ENCODE results near the gene BCAS3.

DNA sequence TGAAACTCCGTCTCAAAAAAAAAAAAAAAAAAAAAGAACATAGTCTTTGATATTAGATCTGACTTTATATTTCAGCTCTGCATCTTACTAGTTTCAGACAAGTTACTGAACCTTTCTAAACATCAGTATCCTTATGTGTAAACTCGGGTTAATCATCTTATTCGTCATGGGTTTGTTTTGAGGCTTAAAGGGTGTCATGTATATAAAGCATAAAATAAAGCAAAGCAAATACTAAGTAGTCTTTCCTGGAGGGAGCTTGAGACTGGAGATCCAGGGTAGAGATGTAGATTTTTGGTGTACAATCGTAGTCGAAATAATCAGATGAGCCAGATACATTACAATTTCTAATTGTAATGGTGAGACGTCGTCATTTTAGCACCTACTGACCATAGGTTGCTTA lies 7.8 kb downstream of the BCAS3 start:
- no peak for TF ChIP-seq POLR2A (IDR thresholded peaks at IDR 0.05)
- TF ChIP-seq, protein P1, sequence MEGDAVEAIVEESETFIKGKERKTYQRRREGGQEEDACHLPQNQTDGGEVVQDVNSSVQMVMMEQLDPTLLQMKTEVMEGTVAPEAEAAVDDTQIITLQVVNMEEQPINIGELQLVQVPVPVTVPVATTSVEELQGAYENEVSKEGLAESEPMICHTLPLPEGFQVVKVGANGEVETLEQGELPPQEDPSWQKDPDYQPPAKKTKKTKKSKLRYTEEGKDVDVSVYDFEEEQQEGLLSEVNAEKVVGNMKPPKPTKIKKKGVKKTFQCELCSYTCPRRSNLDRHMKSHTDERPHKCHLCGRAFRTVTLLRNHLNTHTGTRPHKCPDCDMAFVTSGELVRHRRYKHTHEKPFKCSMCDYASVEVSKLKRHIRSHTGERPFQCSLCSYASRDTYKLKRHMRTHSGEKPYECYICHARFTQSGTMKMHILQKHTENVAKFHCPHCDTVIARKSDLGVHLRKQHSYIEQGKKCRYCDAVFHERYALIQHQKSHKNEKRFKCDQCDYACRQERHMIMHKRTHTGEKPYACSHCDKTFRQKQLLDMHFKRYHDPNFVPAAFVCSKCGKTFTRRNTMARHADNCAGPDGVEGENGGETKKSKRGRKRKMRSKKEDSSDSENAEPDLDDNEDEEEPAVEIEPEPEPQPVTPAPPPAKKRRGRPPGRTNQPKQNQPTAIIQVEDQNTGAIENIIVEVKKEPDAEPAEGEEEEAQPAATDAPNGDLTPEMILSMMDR (IDR thresholded peaks at IDR 0.05 in 4 of 5, conservative IDR thresholded peaks at IDR 0.05 in 1 of 5): no peak
